HG02678 (cell line): ENCODE data around the gene CBX5.
"Not testable (repeated sequence)": the region's sequence is repeated elsewhere in the genome, so short reads cannot be mapped to it uniquely, and the experiment has no call there.

Experiments
- ATAC-seq: cut with Tn5 transposase; IDR thresholded peaks from one replicate; pipeline ENCODE4 v1.9.1; 2021; ENCODE audit warnings: mild to moderate bottlenecking, moderate library complexity; ENCODE audit not compliant: unreplicated experiment

CBX5 gene

GRCh38 chr12:54279632-54280467, at the start of gene CBX5:
TSS of gene CBX5 (minus strand) at chr12:54280122. CDS start at chr12:54257650, 22,472 bp downstream.
- ATAC-seq, result peak; percentile 71

DNA sequence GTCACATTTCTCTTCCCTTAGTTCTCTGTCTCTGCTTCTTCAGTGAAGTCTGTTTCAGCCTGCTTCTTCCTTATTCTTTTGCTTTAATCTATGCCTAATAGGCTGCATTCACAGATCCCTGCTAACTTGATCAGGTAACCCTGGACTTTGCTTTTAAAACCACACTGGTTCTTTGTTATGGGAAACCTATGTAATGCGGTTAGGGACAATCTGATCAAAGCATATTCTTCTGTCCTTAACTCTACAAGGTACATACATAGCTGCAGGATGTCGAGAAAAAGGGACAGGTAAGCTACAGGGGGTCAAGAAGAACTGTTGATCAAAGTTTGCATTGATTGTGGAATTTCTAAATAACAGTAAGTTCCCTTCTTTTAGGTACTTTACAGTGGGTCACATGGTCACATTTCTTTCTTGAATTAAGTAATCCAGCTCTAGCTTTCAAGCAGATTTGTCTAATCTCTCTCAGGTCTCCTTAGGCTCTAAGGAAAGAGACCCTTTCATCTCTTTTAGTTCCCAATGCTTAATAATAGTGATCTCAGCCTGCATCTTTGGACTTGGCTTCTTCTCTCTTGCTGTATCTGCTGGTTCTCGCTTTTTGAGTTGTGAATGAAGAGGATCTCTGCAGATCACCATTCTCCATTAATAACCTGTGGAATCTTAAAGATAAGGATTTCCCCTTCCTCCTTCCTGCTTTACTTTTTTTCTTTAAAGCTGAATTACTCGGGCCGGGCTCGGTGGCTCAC, 48.8 kb upstream of the CBX5 start:
- ATAC-seq, result no peak

GRCh38 chr12:54325442-54326109, 45.7 kb upstream of the CBX5 start:
- not testable (repeated sequence) for ATAC-seq

- peak; percentile 98 for ATAC-seq
These were observed 44.9 kb upstream of the CBX5 start, which contains the start of gene COPZ1 for GRCh38 chr12:54324617-54325441. TSS of gene COPZ1 (plus strand) at chr12:54325131. CDS start at chr12:54325164, 33 bp downstream.

GRCh38 chr12:54321363-54321762, 41.4 kb upstream of the CBX5 start:
- ATAC-seq, result no peak

DNA sequence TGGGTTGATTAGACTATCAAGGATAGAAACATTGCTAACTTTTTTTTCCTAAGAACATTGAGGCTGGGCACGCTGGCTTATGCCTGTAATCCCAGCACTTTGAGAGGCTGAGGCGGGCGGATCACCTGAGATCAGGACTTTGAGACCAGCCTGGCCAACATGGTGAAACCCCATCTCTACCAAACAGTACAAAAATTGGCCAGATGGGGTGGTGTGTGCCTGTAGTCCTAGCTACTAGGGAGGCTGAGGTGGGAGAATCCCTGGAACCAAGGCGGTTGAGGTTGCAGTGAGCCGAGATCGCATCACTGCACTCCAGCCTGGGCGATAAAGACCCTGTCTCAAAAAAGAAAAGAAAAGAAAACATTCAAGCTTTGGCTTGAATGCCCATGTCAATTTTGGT, 32.4 kb upstream of the CBX5 start:
- ATAC-seq, result not testable (repeated sequence)

GRCh38 chr12:54311051-54311450, 31.1 kb upstream of the CBX5 start:
- no peak for ATAC-seq

DNA sequence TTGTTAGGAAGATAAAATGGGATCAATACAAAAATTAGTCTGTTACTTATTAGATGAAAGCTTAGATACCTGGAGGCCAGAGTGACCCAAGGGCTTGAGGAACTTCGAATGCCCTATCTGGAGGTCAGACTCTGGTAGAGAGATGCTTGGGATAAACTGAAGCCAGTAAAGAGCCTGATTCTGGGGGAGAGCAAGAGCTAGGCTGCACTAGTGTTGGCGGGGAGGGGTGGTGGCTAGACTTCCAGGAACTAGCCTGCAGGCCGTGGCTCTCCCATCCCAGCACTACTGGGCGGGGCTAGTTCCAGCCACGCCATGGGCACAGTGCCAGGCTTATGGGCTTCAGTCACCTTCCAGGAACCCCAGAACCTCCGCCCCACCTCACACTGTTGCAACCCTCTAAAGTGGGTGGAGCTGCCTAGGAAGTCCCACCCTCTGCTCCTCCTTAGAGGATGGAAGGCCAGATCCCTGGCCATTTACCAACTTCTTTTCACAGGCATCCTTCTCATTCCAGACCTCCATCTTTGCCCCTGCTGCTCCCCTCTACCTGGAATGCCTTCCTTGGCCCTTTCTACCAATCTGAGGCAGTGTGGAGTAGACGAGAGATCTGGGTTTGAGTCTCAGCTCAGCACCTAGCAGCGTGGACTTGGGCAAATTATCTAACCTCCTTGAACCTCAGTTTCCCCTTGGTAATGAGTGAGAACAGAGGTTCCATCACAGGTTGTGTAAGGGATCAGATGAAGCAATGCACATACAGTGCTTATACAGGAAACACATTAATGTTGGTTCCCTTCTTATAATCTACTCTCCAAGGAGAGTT, 27.2 kb upstream of the CBX5 start:
- ATAC-seq, result no peak

DNA sequence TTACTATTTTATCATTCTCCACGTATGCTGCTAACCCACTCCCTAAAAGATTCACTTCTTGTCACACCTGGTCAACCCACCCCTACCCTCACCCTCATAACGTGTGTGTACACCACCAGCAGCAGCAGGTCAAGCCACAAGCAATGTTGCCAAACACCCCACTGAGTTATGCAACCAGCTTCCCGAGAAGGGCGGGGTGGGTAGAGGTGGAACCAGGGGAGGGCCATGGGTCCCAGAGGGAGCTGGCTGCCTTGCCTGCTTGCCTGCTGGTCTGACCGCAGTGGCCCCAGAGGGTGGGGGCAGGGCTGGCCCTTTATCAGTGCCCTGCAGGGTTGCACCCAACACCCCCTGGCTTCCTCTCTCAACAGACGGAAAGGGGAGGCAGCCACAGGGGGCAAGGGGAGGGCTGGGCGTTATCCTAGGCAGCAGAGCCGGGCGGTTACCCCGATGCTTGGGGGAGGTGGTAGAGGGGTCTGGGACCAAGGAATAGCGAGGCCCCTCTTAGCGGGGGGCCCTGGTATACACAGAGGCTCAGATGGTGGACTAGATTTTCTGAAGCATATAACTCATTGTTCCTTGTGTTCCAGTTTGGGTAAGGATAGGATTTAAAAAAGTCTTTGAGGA, 24.4 kb upstream of the CBX5 start:
- no peak for ATAC-seq

DNA sequence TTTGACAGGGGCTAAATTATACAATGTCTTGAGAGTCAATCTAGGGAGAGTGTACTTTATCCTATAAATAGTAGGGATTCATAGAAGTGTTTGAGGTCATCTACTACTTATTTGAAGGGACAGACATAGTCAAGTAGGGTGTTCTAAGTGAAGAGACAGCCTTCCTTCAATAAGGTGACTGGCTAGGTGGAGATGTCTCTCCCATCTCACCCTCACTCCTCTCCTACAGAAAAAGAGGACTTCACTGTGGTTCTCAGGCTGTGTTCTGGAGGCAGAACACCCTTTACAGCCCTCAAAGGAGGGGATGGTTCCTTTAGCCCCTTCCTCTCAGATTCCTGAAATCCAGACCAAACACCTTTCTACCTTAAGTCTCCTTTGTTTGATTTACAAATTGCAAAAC, 23.7 kb upstream of the CBX5 start:
- ATAC-seq, result no peak

DNA sequence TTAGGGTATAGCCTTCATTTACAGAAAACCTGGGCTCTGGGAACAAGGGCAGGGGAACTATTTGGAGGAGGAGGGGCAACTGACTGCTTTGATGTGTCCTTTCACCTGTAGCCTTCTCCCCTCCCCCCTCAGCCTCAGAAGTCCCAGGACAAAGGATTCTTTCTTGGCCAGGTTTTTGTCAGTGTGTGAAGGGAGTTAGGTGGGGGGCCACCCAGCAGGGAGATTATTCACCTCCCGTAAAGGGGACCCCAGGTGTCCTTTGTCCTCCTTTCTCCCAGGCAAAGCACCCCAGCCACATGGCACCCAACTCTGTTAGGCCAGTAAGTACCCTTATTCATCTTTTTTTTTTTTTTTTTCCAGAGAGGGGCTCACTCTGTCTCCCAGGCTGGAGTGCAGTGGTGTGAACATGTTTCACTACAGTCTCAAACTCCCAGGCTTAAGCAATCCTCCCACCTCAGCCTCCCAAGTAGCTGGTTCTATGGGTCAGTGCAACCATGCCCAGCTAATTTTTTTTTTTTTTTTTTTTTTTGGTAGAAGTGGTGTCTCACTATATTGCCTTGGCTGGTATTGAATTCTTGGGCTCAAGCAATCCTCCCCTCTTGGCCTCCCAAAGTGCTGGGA, 21.6 kb upstream of the CBX5 start:
- no peak for ATAC-seq

GRCh38 chr12:54300732-54301427, 21.0 kb upstream of the CBX5 start, which contains the start of gene NFE2:
TSS of gene NFE2 (minus strand) at chr12:54301015. CDS start at chr12:54295248, 5,767 bp downstream.
- no peak for ATAC-seq

- ATAC-seq, result no peak
These were observed 20.4 kb upstream of the CBX5 start for GRCh38 chr12:54300225-54300731.

GRCh38 chr12:54299515-54300224, 19.7 kb upstream of the CBX5 start:
- no peak for ATAC-seq

DNA sequence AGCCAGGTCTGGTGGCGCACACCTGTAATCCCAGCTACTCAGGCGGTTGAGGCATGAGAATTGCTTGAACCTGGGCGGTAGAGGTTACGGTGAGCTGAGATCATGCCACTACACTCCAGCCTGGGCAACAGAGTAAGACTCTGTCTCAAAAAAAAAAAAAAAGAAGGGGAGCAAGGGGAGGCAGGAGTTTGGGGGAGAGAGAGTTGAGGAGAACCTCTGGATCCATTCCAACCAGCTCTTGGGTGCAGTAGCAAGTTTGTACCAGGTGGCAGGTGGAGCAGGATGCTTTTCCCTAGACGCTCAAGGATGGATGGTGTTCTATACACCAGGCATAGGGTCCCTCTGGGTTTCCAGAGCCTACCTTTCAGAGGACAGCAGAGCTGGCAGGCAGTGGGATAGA, 19.0 kb upstream of the CBX5 start:
- no peak for ATAC-seq

- no peak for ATAC-seq
These were observed 16.6 kb upstream of the CBX5 start for GRCh38 chr12:54296393-54297099.
